Spinal cord (tissue), 10 donors: Measurements from ENCODE around the gene CLDN6. TPM values are rescaled to one million over a fixed set of nuclear protein-coding genes. Genes with fewer than 3 reads are reported as not detected.

Experiments
- DNase-seq, 6 donors: peaks; one replicate each; pipeline versions ENCODE4 v3.0.0 to v3.0.0-alpha.2; 2013 to 2015; ENCODE audit warnings: low spot score in 6 of 6, low read depth in 4 of 6
- H3K27ac ChIP-seq: one replicate; pipeline ENCODE4 v1.5.1; 2013; ENCODE audit warnings: low read depth, low read length, control low read depth
- H3K27me3 ChIP-seq: one replicate; pipeline ENCODE4 v1.6.1; 2013; ENCODE audit warnings: low read length; ENCODE audit not compliant: control insufficient read depth, insufficient read depth
- H3K36me3 ChIP-seq: one replicate; pipeline ENCODE4 v1.6.1; 2013; ENCODE audit warnings: low read length; ENCODE audit not compliant: control insufficient read depth, insufficient read depth
- H3K4me1 ChIP-seq: one replicate; pipeline ENCODE4 v1.6.1; 2013; ENCODE audit warnings: low read length; ENCODE audit not compliant: control insufficient read depth, insufficient read depth
- H3K4me3 ChIP-seq: one replicate; pipeline ENCODE4 v1.5.1; 2013; ENCODE audit warnings: low read depth, low read length, control low read depth
- H3K9me3 ChIP-seq: one replicate; pipeline ENCODE4 v1.6.1; 2013; ENCODE audit warnings: low read length; ENCODE audit not compliant: control insufficient read depth, insufficient read depth
- WGBS: methylation state at CpG from one replicate; pipeline ENCODE4 v1.1.5; 2013; ENCODE audit warnings: missing lambda C conversion rate; ENCODE audit not compliant: insufficient coverage; 5-methylcytosine and 5-hydroxymethylcytosine counted together
- polyA plus RNA-seq, 2 donors: library from polyadenylated mRNA; unstranded; fragments of 120-200 nt; gene quantifications; one replicate each; pipeline ENCODE4 v1.2.1, GENCODE V29; 2013; ENCODE audit not compliant: insufficient read length in 2 of 2
- total RNA-seq, 2 donors: library from RNA; depleted of rRNA in 1 of 2; stranded (reverse); fragments of 120-200 nt in 1 of 2; fragments of >200 nt in 1 of 2; gene quantifications; one replicate each; pipeline versions ENCODE4 v1.2.3 to v1.2.4, GENCODE V29; 2013 to 2014
- donor health status: healthy.

Gene CLDN6
- total and polyA plus RNA-seq, 4 donors, result 0.28 to 1.0 (median 0.43) TPM; not detected in 1

DNA sequence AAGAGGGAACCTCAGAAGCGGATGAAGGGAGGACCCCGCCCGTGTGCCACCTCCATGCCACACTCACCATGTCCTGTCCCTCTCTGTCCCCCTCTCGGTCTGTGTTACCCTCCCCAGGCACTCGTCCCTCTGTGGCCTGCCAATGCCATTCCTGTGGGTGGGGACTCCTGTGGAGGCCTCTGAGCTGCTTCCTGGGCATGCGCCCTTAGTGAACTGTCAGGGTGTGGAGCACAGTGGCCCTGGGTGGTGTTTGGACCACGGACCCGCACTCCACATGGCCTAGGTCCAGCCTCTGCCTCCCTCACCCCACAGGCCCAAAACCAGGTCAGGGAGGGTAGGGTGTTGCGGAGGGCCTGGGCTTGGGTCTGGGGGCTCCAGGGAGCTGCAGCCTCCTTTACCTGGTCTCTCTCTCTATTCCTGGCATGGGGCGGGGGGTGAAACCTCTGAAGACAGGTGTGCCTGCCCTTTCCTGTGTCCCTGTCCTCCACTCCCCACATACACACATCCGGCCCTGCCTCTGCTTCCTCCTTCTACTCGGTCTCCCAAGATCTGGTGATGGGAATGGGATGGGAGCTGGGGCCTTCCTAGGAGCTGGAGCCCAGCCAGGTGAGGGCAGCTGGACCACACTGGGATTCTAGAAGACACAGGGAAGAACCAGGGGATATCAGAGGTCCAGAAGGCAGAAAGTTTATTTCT, 26.3 kb downstream of the CLDN6 start:
- Histone ChIP-seq H3K4me1 (peaks cover under 1% of the 10 kb centered on the region), H3K4me3 (no peak overlapping the region), H3K36me3 (no peaks in the 10 kb centered on the region), H3K9me3 (no peaks in the 10 kb centered on the region), H3K27me3 (no peaks in the 10 kb centered on the region), H3K27ac (no peak overlapping the region)
- 73% methylated on average over 3 of the region's 12 CpGs for WGBS
- DNase-seq, result no peak

DNA sequence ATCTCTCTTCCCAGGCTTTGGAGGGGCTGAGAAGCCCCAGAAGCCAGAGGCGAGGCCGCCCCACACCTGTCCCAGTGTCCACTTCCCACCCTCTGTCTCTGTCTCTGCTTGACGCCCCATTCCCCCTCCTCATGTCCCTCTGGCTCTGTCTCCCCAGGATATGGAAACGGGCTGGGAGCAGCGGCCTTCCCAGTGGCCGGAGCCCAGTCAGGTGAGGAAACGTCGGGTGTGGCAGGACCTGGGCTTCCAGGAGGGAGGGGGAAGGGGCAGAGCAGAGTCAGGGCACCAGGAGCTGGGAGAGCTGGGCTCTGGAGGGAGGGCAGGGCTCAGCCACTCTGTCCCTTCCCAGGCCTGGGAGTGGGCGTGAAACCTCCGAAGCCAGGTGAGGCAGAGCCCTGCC, 27.1 kb downstream of the CLDN6 start:
- no peak overlapping the region for H3K4me3 ChIP-seq
- WGBS, result 53% methylated on average over 10 of the region's 10 CpGs
- H3K27me3 ChIP-seq, result no peaks in the 10 kb centered on the region
- H3K27ac ChIP-seq, result no peak overlapping the region
- no peaks in the 10 kb centered on the region for H3K36me3 ChIP-seq
- peaks cover 9% of the 10 kb centered on the region for H3K4me1 ChIP-seq
- H3K9me3 ChIP-seq, result no peaks in the 10 kb centered on the region
- no peak for DNase-seq

DNA sequence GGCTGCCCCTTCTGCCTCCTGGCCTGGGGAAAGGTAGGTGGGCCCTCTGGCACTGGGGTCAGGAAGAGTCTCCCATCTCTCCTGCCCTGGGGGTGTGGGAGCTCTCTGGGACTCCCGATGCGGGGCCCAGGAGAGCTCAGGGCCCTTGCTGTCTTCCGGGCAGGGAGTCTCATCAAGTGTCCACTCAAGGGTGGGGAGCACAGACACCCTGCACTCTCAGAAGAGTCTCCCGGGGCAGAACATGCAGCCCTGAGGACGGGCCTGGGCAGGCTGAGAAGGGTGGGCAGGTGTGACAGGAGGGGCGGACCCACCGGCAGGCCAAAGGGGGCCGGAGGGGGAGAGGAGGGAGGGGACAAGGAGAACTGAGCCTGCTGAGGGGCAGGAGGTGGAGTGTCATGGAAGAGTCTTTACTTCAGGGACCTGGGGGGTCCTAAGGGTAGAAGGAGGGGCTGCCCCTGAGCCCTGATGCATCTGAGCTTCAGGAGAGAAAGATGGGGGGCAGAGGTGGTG, 29.3 kb downstream of the CLDN6 start:
- Histone ChIP-seq H3K4me1 (peaks cover 22% of the 10 kb centered on the region), H3K36me3 (no peaks in the 10 kb centered on the region), H3K27ac (no peak overlapping the region), H3K9me3 (no peaks in the 10 kb centered on the region), H3K27me3 (no peaks in the 10 kb centered on the region), H3K4me3 (no peak overlapping the region)
- WGBS, result 38% methylated on average over 8 of the region's 8 CpGs
- no peak for DNase-seq

DNA sequence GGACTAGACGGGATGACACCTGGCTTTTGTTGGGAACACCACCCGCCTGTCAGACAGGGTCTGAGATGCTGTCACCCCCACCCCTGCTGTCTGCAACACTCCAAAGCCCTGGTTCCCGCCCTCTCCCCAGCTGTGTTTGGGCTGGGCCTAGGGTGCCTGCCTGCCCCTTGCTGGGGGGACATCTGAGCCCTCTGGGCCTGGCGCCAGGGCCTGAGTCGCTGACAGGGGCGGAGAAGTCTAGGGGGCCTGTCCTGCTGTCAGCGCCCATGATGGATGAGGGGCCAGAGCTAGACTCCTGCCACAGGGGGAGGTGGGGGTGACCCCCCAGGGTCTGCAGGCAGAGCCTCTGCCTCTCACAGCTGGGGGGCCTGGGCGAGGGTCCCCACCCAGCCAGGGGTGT, 30.1 kb downstream of the CLDN6 start:
- Histone ChIP-seq H3K4me1 (peaks cover 29% of the 10 kb centered on the region), H3K36me3 (no peaks in the 10 kb centered on the region), H3K9me3 (no peaks in the 10 kb centered on the region), H3K27ac (no peak overlapping the region), H3K27me3 (no peaks in the 10 kb centered on the region), H3K4me3 (no peak overlapping the region)
- DNase-seq, result no peak
- WGBS, result 38% methylated on average over 8 of the region's 8 CpGs

DNA sequence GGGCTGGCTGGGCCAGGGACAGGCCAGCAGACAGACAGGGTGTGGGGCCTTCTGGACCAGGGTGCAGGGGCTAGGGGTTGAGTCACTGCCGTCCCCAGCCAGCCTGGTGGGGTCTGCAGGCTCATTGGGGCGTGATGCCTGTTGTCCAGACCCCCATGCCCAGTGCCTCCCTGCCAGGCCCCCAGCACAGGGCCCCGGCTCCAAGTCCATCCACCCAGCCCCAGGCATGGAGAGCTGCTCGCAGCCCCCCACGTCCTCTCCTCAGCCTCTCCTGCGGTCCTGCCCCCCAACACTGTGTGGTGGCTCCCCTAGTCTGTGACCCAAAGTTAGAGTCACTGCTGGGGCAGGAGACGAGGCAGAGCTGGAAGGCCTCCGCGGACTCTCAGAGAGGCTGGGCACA, 30.7 kb downstream of the CLDN6 start:
- Histone ChIP-seq H3K4me1 (peaks cover 29% of the 10 kb centered on the region), H3K27me3 (no peaks in the 10 kb centered on the region), H3K36me3 (no peaks in the 10 kb centered on the region), H3K27ac (no peak overlapping the region), H3K9me3 (no peaks in the 10 kb centered on the region), H3K4me3 (no peak overlapping the region)
- no peak for DNase-seq
- WGBS, result 78% methylated on average over 9 of the region's 9 CpGs

DNA sequence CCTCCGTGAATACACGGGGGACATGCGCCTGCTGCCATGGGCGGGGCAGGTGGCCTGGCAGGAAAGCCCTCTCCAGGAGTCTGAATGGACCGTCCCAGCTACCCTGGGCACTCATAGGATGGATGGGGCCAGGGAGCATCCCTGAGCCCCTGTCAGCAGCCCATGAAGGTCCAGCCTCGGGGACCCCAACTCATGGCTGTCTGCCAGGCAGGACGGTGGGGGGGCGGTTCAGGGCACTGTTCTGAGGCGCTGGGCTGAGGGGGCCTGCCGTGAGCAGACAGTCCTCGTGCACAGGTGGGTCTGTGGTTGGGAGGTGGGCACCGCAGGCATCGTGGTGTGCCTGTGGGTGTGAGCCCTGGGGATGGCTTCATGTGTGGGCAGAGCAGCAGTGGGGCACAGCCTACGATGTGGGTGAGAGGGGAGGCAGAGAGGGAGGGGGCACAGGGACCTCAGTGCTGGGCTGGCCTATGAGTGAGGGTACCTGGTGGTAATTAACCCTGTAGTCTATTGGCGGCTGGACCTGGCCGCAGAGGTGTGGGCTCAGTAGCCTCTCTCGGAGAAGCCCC, 31.3 kb downstream of the CLDN6 start:
- H3K36me3 ChIP-seq, result no peaks in the 10 kb centered on the region
- no peak overlapping the region for H3K27ac ChIP-seq
- no peaks in the 10 kb centered on the region for H3K27me3 ChIP-seq
- no peaks in the 10 kb centered on the region for H3K9me3 ChIP-seq
- no peak overlapping the region for H3K4me3 ChIP-seq
- no peak for DNase-seq
- WGBS, result 76% methylated on average over 17 of the region's 17 CpGs
- H3K4me1 ChIP-seq, result peaks cover 29% of the 10 kb centered on the region

DNA sequence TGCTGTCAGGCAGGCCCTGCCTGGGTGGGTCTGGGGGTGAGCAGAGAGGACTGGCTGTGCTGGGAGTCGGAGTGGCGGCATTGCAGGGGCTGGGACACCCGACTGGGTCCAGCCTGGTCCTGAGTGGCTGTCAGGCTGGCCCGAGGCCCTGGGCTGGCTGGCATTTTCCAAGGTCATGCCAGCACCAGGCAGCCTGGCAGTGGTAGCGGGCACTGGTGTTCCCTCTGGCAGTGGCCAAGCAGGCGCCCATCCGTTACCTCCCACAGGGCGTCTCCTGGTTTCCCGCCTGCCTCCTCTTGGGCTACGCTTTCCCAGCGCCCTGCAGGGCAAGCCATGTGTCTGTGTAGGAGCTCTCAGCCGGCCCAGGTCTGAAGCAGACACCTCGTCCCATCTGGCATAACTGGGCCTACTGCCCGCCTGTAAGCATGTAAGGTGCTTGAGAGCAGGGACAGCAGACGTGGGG, 32.1 kb downstream of the CLDN6 start:
- Histone ChIP-seq H3K36me3 (no peaks in the 10 kb centered on the region), H3K9me3 (no peaks in the 10 kb centered on the region), H3K4me1 (peaks cover 36% of the 10 kb centered on the region), H3K27me3 (peaks cover 4% of the 10 kb centered on the region), H3K4me3 (no peak overlapping the region), H3K27ac (peak overlapping the region; percentile 7)
- no peak for DNase-seq
- 72% methylated on average over 13 of the region's 15 CpGs for WGBS

DNA sequence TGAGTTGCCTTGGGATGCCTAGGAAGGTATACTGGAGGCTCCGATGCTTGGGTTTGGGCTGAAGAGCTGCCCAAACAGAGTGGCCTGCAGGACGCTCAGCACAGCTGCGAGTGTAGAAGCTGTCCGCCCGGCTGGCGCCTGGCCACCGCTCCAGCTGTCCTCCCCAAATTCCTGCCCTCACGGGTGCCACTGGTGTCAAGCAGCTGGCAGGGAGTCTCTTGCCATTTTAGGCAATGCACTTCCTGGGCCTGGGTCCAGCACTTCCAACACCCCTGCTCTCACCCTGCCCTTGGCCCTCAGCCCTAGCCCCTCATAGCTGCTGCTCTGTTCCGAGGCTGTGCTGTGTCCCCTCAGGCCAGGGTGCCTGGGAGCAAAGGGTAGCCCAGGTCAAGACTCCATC, 32.5 kb downstream of the CLDN6 start:
- Histone ChIP-seq H3K4me1 (peaks cover 40% of the 10 kb centered on the region), H3K36me3 (no peaks in the 10 kb centered on the region)

DNA sequence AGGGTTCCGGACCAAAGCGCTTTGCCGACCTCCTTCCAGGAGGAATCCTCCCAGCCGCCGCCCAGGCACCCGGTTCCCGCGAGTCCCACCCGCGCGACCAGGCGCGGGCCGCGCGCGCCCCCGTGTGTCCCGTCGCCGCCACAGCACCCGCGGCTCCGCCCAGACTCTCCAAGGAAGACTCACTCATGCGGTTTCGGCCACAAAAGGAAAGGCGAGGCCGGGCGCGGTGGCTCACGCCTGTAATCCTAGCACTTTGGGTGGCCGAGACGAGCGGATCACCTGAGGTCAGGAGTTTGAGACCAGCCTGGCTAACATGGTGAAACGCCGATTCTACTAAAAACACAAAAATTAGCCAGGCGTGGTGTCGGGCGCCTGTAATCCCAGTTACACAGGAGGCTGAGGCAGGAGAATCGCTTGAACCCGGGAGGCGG, 34.3 kb downstream of the CLDN6 start:
- H3K9me3 ChIP-seq, result no peaks in the 10 kb centered on the region
- H3K27ac ChIP-seq, result no peak overlapping the region
- DNase-seq, result peak in 3 of 6 donors; percentile 58 to 92 (median 88)
- peaks cover 50% of the 10 kb centered on the region for H3K4me1 ChIP-seq
- no peaks in the 10 kb centered on the region for H3K36me3 ChIP-seq
- H3K27me3 ChIP-seq, result peaks cover 4% of the 10 kb centered on the region
- H3K4me3 ChIP-seq, result no peak overlapping the region
- 12% methylated on average over 42 of the region's 42 CpGs for WGBS

More for the DNA sequence above, 32.5 kb downstream of the CLDN6 start:
- WGBS, result 62% methylated on average over 9 of the region's 9 CpGs
- H3K27ac ChIP-seq, result no peak overlapping the region
- no peaks in the 10 kb centered on the region for H3K9me3 ChIP-seq
- H3K4me3 ChIP-seq, result no peak overlapping the region
- H3K27me3 ChIP-seq, result peaks cover 4% of the 10 kb centered on the region
- DNase-seq, result peak in 1 of 6 donors; percentile 37

DNA sequence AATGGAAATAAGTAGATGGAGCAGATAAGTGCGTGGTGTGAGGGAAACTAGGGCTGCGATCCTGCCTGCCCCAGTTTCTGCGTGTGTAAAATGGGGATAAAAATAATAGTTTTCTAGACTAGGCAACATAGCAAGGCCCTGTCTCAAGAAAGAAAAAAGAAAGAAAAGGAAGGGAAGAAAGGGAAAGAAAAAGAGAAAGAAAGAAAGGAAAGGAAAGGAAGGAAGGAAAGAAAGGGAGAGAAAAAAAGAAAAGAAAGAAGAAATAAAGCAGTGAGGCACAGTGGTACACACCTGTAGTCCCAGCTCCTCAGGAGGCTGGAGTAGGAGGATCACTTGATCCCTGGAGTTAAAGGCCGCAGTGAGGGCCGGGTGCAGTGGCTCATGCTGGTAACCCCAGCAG, 35.6 kb downstream of the CLDN6 start:
- Histone ChIP-seq H3K36me3 (no peaks in the 10 kb centered on the region), H3K9me3 (no peaks in the 10 kb centered on the region), H3K27me3 (peaks cover 4% of the 10 kb centered on the region), H3K4me3 (no peak overlapping the region), H3K27ac (no peak overlapping the region), H3K4me1 (peaks cover 57% of the 10 kb centered on the region)
- DNase-seq, result no peak
- 59% methylated on average over 3 of the region's 5 CpGs for WGBS
